ENCODE results near the gene GRIK3. TPM values are rescaled to one million over a fixed set of nuclear protein-coding genes. Genes with fewer than 3 reads are reported as not detected.
A peak's percentile ranks its signal among the peaks of the same experiment; 100 is the strongest.

The GRIK3 gene
- total RNA-seq, 2 experiments from 2014 or later, result not detected

GRCh38 chr1:36885540-36886357, 148.6 kb downstream of the GRIK3 start:
- Mint-ChIP-seq H3K9me3 (no peaks in the 10 kb centered on the region), H3K27ac (no peak overlapping the region), H3K36me3 (ENCODE audit: low read depth) (no peaks in the 10 kb centered on the region), H3K4me3 (no peak overlapping the region), H3K4me1 (no peaks in the 10 kb centered on the region), H3K27me3 (no peaks in the 10 kb centered on the region)
- POLR2A ChIA-PET, result no interaction called here
- peak; percentile 0 for DNase-seq
- CTCF ChIA-PET, result no interaction called here

GRCh38 chr1:36884801-36885200, 149.5 kb downstream of the GRIK3 start:
- peak; percentile 0 for DNase-seq
- CTCF ChIA-PET, result no interaction called here
- H3K4me1 Mint-ChIP-seq, result no peaks in the 10 kb centered on the region
- no peak overlapping the region for H3K27ac Mint-ChIP-seq
- POLR2A ChIA-PET, result no interaction called here
- no peaks in the 10 kb centered on the region for H3K27me3 Mint-ChIP-seq
- H3K36me3 Mint-ChIP-seq (ENCODE audit: low read depth), result no peaks in the 10 kb centered on the region
- no peaks in the 10 kb centered on the region for H3K9me3 Mint-ChIP-seq
- no peak overlapping the region for H3K4me3 Mint-ChIP-seq

GRCh38 chr1:36884029-36884701, 150.2 kb downstream of the GRIK3 start:
- POLR2A ChIA-PET, result no interaction called here
- CTCF ChIA-PET, result no interaction called here
- no peak overlapping the region for H3K4me3 Mint-ChIP-seq

GRCh38 chr1:36883315-36883949, 150.9 kb downstream of the GRIK3 start:
- H3K9me3 Mint-ChIP-seq, result no peaks in the 10 kb centered on the region
- peak; percentile 2 for DNase-seq
- ChIA-PET CTCF (interaction anchor here (0.6 kb wide), 1 partner anchor 1641 kb away, joined by 4 read pairs; no protein-coding TSS in a partner anchor), POLR2A (no interaction called here)
- no peaks in the 10 kb centered on the region for H3K36me3 Mint-ChIP-seq (ENCODE audit: low read depth)
- no peak overlapping the region for H3K4me3 Mint-ChIP-seq
- no peak overlapping the region for H3K27ac Mint-ChIP-seq
- no peaks in the 10 kb centered on the region for H3K27me3 Mint-ChIP-seq
- no peaks in the 10 kb centered on the region for H3K4me1 Mint-ChIP-seq

More at GRCh38 chr1:36884029-36884701, 150.2 kb downstream of the GRIK3 start:
- Mint-ChIP-seq H3K27ac (no peak overlapping the region), H3K4me1 (no peaks in the 10 kb centered on the region), H3K27me3 (no peaks in the 10 kb centered on the region), H3K9me3 (no peaks in the 10 kb centered on the region), H3K36me3 (ENCODE audit: low read depth) (no peaks in the 10 kb centered on the region)
- DNase-seq, result peak; percentile 2

- Mint-ChIP-seq H3K9me3 (no peaks in the 10 kb centered on the region), H3K4me3 (no peak overlapping the region), H3K36me3 (ENCODE audit: low read depth) (no peaks in the 10 kb centered on the region), H3K4me1 (no peaks in the 10 kb centered on the region), H3K27me3 (no peaks in the 10 kb centered on the region), H3K27ac (no peak overlapping the region)
- DNase-seq, result no peak
- ChIA-PET CTCF (interaction anchor here (0.6 kb wide), 1 partner anchor 1641 kb away, joined by 4 read pairs; no protein-coding TSS in a partner anchor), POLR2A (no interaction called here)
Measured at GRCh38 chr1:36882536-36883285, 151.6 kb downstream of the GRIK3 start.

- peak; percentile 2 for DNase-seq
- ChIA-PET CTCF (no interaction called here), POLR2A (no interaction called here)
- H3K36me3 Mint-ChIP-seq (ENCODE audit: low read depth), result no peaks in the 10 kb centered on the region
- H3K9me3 Mint-ChIP-seq, result no peaks in the 10 kb centered on the region
- H3K27ac Mint-ChIP-seq, result no peak overlapping the region
- H3K4me1 Mint-ChIP-seq, result no peaks in the 10 kb centered on the region
- H3K4me3 Mint-ChIP-seq, result no peak overlapping the region
- H3K27me3 Mint-ChIP-seq, result peaks cover 3% of the 10 kb centered on the region
Measured at GRCh38 chr1:36881541-36881940, 152.8 kb downstream of the GRIK3 start.

GRCh38 chr1:36881068-36881405, 153.3 kb downstream of the GRIK3 start:
- Mint-ChIP-seq H3K27me3 (peaks cover 3% of the 10 kb centered on the region), H3K36me3 (ENCODE audit: low read depth) (no peaks in the 10 kb centered on the region), H3K27ac (no peak overlapping the region), H3K4me1 (no peaks in the 10 kb centered on the region), H3K4me3 (no peak overlapping the region), H3K9me3 (no peaks in the 10 kb centered on the region)
- ChIA-PET POLR2A (no interaction called here), CTCF (no interaction called here)
- DNase-seq, result no peak

GRCh38 chr1:36880155-36881067, 153.9 kb downstream of the GRIK3 start:
- H3K9me3 Mint-ChIP-seq, result no peaks in the 10 kb centered on the region
- ChIA-PET CTCF (no interaction called here), POLR2A (no interaction called here)
- H3K4me3 Mint-ChIP-seq, result no peak overlapping the region
- peaks cover 3% of the 10 kb centered on the region for H3K27me3 Mint-ChIP-seq
- H3K36me3 Mint-ChIP-seq (ENCODE audit: low read depth), result no peaks in the 10 kb centered on the region
- H3K27ac Mint-ChIP-seq, result no peak overlapping the region
- H3K4me1 Mint-ChIP-seq, result no peaks in the 10 kb centered on the region
- DNase-seq, result peak; percentile 3

- POLR2A ChIA-PET, result no interaction called here
- Mint-ChIP-seq H3K4me3 (no peak overlapping the region), H3K4me1 (no peaks in the 10 kb centered on the region), H3K27ac (no peak overlapping the region), H3K9me3 (no peaks in the 10 kb centered on the region), H3K36me3 (ENCODE audit: low read depth) (no peaks in the 10 kb centered on the region), H3K27me3 (peaks cover 3% of the 10 kb centered on the region)
- peak; percentile 0 for DNase-seq
- CTCF ChIA-PET, result no interaction called here
Measured at GRCh38 chr1:36879613-36880012, 154.7 kb downstream of the GRIK3 start.

GRCh38 chr1:36876990-36877389, 157.3 kb downstream of the GRIK3 start:
- Mint-ChIP-seq H3K4me1 (no peaks in the 10 kb centered on the region), H3K36me3 (ENCODE audit: low read depth) (no peaks in the 10 kb centered on the region), H3K27ac (no peak overlapping the region), H3K9me3 (no peaks in the 10 kb centered on the region), H3K27me3 (peaks cover 3% of the 10 kb centered on the region), H3K4me3 (no peak overlapping the region)
- DNase-seq, result no peak
- ChIA-PET POLR2A (no interaction called here), CTCF (no interaction called here)

GRCh38 chr1:36874271-36875060, 159.8 kb downstream of the GRIK3 start:
- CTCF ChIA-PET, result no interaction called here
- no peaks in the 10 kb centered on the region for H3K9me3 Mint-ChIP-seq
- no peaks in the 10 kb centered on the region for H3K36me3 Mint-ChIP-seq (ENCODE audit: low read depth)
- POLR2A ChIA-PET, result no interaction called here
- H3K27me3 Mint-ChIP-seq, result peaks cover 3% of the 10 kb centered on the region
- no peak for DNase-seq
- no peak overlapping the region for H3K27ac Mint-ChIP-seq
- H3K4me1 Mint-ChIP-seq, result no peaks in the 10 kb centered on the region
- H3K4me3 Mint-ChIP-seq, result no peak overlapping the region

- CTCF ChIA-PET, result no interaction called here
- DNase-seq, result no peak
- peaks cover 3% of the 10 kb centered on the region for H3K27me3 Mint-ChIP-seq
- no peak overlapping the region for H3K27ac Mint-ChIP-seq
- H3K4me3 Mint-ChIP-seq, result no peak overlapping the region
- no peaks in the 10 kb centered on the region for H3K36me3 Mint-ChIP-seq (ENCODE audit: low read depth)
- H3K9me3 Mint-ChIP-seq, result no peaks in the 10 kb centered on the region
- H3K4me1 Mint-ChIP-seq, result no peaks in the 10 kb centered on the region
- POLR2A ChIA-PET, result no interaction called here
Measured at GRCh38 chr1:36872858-36873257, 161.5 kb downstream of the GRIK3 start.

All from activated CD4-positive, alpha-beta T cell treated with anti-CD3 and anti-CD28 coated beads, Interleukin-2, amount 10 ng/mL, durations not matched to agents 7 days and 5 days (primary cell).